Fibroblast of peridontal ligament (primary cell): ENCODE measurements around the gene TLX3.

Source experiments
- DNase-seq: peaks from one replicate; pipeline ENCODE4 v3.0.0-alpha.2; 2010; ENCODE audit errors: extremely low read depth

Gene TLX3

DNA sequence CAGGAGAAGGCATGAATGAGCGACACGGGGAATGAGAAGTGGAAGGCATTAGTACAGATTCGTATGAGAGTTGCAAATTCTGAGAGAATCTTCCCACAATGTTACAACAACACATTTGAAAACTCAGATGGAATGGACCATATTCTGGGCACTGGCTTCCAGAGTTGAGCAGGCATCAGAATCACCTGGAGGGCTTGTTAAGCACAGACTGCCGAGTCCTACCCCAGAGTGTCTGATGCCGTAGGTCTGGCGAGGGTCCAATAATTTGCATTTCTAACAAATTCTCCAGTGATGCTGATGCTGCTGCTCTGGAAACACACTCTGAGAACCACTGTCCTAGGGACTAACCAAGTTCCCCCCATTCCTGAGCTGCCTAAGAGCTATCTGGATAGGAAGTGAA lies 2.9 kb upstream of the TLX3 start:
- no peak for DNase-seq

DNA sequence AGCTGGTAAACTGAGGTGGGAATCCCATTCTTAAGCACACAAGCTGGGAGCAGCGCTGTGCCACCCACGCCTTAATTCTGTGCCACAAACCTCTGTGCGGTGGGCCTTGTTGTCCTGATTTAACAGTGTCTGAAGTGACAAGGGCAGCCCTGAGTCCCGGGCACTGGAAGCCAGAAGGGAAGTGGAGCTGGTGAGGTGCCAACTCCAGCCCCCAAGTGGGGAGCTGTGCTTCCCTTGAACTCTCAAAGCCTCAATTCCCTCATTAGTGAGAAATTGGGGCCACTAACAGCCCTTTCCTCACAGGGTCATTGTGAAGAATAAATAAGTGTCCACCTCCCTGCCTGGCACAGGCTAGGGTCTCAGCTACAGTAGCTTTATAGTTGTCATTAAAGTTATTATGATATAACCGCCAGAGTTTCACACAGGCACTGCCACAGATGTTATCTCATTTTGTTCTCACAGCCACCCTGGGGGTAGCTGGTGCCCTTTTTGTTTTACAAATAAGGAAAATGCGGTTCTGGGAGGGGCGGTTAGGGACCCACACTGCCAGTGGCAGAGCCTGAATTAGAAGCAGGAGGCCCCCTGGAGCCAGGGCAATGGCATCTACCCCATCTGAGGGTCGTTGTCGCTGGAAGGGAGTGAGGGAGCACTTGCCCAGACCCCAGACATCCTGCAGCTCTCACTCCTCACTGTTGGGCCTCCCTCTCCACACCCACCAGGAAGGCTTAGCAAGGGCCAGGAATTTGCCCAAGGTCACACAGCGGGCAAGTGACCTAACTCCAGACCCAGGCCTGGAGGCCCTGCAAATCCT lies 2.1 kb upstream of the TLX3 start:
- no peak for DNase-seq

DNA sequence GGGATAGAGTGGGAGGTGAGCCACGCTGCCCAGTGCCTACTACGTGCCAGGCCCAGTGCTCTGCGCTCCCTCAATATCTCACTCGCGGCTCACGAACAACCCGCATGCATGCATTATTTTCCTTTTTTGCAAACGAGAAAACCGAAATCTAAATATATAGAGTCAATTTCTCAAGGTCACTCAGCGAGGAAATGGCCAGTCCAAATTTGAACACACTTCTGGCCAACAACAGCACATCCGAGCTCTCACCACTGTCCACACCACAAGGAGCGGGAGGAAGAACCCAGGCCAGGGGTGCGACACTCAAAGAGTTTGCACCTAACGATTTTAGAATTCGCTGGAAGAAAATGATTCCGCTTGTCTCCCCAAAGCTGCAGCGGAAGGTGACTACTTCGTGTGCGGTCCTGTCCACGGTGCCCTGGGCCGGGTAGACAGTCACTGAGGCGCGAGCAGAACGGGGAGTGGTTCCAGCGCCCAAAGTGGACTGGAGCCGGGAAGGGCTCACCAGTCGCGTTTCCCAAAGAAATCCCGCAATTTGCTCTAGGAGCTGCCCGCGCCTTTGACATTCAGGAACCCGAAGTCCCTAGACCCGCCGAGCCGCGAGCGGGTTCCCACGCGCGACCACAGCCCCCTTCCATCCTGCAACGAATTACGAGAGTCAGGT lies 1.1 kb upstream of the TLX3 start:
- DNase-seq: no peak

DNA sequence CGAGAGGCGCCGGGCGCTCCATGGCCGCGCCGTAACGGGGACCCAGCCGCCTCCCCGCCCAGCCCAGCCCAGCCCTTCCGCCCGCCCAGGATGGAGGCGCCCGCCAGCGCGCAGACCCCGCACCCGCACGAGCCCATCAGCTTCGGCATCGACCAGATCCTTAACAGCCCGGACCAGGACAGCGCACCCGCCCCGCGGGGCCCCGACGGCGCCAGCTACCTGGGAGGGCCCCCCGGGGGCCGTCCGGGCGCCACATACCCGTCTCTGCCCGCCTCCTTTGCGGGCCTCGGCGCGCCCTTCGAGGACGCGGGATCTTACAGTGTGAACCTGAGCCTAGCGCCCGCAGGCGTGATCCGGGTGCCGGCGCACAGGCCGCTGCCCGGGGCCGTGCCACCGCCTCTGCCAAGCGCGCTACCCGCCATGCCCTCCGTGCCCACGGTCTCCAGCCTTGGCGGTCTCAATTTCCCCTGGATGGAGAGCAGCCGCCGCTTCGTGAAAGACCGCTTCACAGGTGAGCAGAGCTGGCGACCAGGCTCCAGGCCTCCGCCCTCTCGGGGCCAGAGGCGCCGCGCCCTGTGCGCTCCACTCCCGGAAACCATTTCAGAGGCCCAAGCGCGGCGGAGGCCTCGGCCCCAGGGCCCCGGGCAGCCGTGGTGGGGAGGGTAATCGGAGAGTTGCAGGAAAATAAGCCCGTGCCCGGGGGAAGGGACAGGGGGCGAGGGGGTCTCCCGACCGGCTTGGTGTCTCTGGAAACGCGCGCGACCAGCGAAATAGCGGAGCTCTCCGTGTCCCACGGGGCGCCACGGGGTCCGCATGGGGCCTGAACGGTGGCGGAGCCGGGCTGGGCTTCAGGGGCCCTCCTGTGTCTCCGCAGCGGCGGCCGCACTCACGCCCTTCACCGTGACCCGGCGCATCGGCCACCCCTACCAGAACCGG lies 496 bp downstream of the TLX3 start:
- no peak for DNase-seq

DNA sequence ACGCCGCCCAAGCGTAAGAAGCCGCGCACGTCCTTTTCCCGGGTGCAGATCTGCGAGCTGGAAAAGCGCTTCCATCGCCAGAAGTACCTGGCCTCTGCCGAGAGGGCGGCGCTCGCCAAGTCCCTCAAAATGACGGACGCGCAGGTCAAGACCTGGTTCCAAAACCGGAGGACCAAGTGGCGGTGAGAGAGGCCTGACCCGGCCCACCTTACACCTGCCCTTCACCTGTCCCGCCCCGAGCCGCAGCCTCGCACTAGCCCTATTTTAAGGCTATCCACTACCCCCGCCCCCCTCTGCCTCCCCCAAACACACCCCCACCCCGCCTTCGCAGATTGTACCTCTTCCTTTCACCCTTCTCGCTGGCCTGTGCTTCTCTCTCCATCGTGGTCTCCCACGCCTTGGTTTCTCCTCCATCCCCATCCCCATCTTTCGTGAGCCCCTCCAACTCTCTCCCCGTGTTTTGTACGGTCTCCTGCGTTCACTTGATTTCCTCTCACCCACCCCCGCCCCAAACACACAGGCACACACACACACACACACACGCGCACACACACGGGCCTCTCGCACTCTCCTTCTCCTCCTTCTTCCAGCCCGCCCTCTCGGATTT lies 1.3 kb downstream of the TLX3 start:
- no peak for DNase-seq

GRCh38 chr5:171310819-171311321 lies 1.8 kb downstream of the TLX3 start:
- DNase-seq: no peak

DNA sequence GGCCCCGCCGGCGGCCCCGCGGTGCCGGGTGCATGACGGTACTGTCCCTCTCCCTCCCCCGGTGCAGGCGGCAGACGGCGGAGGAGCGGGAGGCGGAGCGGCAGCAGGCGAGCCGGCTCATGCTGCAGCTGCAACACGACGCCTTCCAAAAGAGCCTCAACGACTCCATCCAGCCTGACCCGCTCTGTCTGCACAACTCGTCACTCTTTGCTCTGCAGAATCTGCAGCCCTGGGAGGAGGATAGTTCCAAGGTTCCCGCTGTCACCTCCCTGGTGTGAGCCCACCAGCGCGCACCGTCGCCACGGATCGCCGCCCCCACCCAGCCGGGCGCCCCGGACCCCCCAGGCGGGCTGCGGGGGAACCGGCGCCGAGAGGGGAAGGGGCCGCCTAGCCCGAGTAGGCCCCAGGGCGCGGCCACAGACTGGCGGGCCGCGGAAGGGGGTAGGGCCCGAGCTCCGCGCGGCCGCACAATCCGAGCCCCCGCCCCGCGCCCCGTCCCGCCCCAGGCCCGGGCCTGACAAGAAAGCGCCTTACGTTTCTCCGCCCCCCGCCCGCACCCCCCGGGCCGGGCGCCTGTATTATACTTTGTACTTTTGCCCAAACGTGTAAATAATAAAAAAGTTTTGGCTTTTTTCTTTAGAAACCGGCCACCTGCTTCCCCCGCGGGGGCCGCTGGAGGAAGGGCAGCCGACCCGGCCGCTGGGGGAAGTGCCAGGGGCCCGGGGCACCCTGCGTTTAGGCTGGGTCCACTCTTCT lies 2.5 kb downstream of the TLX3 start:
- peak; percentile 24 for DNase-seq

GRCh38 chr5:171312129-171312974 lies 3.3 kb downstream of the TLX3 start:
- DNase-seq: no peak

DNA sequence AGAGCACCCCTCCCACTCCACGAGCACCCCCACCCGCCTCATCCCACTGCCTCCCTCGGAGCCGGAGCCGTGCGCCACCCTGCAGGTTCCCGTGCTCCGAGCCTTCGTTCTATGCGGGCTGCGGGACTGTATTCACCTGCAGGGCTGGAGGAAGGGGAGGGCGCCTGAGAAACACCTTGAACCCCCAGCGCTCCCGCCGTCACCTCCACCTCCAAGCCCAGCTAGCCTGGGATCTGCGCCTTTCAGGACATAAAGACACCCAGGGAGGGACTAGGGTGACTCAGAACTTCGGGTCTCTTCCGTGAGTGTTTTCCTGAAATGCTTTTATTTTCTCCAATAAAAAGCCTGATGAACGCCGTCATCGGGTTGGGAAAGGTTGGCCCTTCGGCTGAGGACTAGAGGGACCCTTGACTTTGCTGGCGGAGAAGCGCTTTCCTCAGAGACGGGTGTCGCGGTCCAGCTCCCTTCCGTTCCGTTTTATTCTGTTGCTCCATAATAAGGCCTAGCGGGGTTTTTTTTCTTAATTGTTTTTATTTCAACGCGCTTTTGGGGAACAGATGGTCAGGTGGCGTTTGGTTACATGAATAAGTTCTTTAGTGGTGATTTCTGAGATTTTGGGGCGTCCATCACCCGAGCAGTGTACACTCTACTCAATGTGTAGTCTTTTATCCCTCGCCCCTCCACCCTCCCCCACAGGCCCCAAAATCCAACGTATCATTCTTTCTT lies 4.6 kb downstream of the TLX3 start:
- DNase-seq: no peak

DNA sequence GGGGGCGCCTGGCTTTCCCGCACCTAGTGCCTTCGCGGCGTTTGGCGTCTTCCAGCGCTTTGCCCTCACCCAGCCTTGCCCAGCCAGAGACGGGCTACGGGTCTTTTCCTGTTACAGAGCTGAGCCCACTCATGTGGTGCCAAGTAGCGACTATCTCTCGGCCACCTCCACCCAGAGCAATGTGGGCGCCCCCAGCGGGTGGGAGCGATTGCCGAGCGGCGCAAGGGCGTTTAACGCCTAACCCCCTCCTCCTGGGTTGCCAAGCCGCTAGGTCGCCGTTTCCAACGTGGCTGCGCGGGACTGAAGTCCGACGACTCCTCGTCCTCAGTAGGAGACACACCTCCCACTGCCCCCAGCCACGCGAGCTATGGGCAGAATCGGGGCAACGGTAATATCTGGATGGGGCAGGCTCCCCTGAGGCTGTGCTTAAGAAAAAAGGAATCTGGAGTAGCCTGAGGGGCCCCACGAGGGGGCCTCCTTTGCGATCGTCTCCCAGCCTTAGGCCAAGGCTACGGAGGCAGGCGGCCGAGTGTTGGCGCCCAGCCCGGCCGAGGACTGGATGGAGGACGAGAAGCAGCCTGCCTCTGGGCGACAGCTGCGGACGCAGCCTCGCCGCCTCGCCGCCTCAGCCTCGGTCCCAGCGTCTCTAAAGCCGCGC lies 5.8 kb downstream of the TLX3 start:
- DNase-seq: no peak

- DNase-seq: no peak
Measured at GRCh38 chr5:171315386-171315891, 6.4 kb downstream of the TLX3 start.

GRCh38 chr5:171315925-171316257 lies 6.8 kb downstream of the TLX3 start:
- DNase-seq: no peak

GRCh38 chr5:171316258-171317121 lies 7.4 kb downstream of the TLX3 start:
- no peak for DNase-seq

GRCh38 chr5:171317230-171317629 lies 8.2 kb downstream of the TLX3 start:
- DNase-seq: no peak

DNA sequence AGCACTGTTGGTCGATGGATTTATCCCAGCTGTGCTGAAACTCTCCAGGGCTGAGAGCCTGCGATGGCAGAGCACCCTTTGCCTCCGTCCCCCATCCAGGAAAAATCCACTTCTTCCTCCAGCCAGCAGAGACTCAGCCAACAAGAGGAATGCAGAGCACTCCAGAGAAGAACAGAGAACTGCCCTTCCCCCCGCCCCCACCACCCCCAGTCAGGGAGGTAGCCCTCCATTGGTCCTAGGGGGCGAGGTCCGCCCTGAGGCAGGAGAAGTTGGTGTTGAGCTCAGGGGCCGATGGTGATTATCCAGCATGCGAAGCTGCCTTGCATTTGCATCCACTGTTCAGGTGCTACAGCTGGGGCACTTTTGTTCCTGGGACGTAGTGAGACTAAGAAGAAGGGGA lies 9.0 kb downstream of the TLX3 start:
- no peak for DNase-seq

DNA sequence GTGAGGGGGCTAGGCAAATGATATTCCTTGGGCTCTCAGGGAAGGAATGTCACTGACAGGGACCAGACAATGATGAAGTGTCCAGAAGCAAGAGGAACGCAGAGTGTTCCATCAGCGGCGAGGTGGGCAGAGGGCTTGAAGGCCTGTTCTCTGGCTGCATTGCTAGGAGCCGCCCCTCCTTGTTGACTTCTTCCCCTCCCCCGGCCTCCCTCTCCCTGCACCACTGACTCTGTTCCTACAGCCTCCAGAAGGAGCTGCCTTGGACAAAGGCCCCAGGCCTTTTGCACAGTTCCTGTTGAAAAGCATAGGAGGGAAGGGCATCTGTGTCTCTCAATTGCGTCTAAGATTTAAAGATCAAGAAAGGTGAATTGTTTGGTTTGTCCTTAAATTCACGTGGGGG lies 12.4 kb downstream of the TLX3 start:
- DNase-seq: no peak

DNA sequence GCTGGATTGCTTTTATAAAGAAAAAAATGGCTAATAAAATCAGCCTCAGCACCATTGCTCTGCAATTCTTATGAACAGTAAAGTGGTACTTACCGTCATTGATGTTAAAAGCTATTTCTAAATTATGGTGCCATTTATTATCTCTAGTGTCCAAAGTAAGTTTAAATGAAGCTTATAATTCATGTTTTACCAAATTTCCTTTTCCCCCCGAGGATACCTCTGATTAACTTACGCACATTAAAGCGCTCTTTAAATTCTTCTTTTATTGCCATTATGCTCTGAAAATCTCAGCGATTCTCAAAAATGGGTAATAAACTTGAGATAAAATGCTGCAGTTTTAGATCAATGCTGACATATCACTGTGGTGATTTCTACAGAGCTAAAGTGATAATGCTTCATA lies 13.5 kb downstream of the TLX3 start:
- no peak for DNase-seq

DNA sequence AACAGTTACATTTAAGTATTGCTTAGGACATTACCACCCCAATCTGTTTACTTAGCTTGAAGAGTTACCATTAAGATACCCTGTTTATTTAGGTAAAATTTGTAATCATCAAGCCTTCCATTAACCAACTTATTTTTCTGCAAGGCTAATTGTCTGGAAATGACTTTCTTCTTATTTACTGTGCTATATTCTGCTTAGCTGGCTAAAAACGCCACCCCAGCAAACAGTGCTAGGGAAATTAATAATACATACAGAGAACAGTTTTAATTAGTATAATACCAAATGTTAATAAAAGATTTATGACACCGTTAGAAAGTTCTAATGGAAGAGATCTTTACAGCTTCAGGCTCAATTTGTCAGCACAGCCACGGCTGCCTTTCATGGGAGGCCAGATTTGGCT lies 14.0 kb downstream of the TLX3 start:
- DNase-seq: no peak
